GOT3 (cell line): ENCODE measurements around the gene FEN1.
A peak's percentile ranks its signal among the peaks of the same experiment; 100 is the strongest.

Experiments
- DNase-seq: peaks from one replicate; lab custom pipeline; 2025; ENCODE audit warnings: mixed read lengths; lab: John Stamatoyannopoulos, UW

FEN1 gene

DNA sequence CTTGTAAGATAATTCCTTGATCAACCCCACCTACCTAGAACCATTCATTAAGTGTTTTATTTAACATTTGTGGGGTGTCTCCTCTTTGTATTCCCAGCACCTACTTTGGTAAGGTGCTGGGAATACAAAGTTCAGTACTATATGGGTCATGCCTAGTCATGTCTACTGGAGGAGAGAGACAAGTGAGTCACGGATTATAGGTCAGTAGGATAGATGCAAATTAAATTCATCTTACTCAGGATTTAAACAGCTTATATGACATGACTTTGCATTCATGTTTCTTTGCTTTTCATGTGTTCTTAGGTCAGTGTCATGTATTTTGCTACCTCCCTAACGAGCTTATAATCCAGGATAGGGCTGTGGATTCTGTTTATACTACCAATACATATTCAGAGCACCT, 27.5 kb downstream of the FEN1 start:
- DNase-seq: no peak

DNA sequence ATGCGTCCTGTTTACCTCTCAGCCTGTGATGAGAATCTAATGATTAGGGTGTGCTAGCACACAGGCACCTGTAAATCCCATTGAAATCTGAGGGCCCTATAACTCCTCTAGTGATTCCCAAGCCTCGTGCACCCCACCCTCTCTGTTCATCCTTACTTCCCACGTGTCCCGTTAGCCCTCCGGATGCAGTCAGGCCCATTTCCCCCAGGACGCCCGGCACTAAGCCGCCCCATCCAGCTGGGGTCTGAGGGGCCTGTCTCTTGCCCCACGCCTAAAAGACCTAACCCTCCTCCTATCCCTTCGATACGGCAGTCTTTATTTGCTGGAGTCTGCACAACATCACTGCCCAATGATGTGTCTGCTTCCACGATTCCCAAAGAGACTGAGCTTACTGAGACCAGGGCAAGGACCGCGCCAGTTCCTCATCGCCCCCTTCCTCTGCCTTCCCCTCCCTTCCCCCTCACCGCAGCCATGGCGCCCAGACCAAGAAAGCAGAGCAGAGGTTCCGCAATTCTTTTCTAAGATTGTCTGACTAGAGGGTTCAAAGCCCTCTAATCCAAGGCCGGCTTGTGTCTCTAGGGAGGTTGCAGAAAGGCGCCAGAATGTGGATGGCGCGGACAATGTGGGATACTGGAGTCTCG, 34.3 kb downstream of the FEN1 start:
- no peak for DNase-seq

DNA sequence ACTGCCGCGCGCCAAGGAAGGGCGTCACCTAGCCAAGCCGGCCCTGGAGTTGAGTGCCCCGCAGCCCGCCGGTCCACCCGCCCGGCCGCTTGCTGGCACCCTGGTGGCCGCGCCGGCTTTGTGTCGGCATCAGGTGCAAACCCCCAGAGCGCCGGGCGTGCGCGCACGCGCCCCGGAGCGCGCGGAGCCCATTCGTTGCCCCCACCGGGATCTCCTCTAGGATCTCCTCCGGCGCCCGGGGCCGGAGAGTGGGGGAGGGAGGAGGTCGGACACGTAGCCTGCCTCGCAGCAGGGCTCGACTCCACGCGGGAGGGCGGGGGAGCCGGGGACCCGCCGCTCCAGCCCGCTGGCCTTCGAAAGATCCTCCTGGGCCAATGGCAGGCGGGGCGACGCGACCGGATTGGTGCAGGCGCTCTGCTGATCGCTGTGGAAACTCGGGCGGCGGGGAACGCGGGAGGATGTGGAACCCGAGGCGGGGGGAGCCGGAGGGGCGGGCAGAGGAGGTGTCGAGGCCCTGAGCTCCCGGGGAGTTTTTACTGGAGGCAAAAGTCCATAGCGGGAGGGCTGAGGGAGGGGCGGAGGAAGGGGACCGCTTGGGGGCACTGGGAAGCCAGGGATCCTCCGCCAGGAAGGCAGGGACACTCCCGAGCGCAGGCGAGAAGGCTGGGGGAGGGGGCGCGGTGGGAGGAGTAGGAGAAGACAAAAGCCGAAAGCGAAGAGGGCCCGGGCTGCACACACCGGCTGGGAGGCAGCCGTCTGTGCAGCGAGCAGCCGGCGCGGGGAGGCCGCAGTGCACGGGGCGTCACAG, 35.1 kb downstream of the FEN1 start, which contains the start of gene FADS2:
Gene FADS2 (plus strand): TSS at position 730 of the 808 bp plus-strand sequence. CDS start 91 bp downstream, outside the sequence.
- DNase-seq: peak; percentile 52

DNA sequence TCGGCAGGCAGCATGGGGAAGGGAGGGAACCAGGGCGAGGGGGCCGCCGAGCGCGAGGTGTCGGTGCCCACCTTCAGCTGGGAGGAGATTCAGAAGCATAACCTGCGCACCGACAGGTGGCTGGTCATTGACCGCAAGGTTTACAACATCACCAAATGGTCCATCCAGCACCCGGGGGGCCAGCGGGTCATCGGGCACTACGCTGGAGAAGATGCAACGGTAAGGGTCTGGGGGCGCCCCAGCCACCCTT, 35.6 kb downstream of the FEN1 start:
- no peak for DNase-seq

DNA sequence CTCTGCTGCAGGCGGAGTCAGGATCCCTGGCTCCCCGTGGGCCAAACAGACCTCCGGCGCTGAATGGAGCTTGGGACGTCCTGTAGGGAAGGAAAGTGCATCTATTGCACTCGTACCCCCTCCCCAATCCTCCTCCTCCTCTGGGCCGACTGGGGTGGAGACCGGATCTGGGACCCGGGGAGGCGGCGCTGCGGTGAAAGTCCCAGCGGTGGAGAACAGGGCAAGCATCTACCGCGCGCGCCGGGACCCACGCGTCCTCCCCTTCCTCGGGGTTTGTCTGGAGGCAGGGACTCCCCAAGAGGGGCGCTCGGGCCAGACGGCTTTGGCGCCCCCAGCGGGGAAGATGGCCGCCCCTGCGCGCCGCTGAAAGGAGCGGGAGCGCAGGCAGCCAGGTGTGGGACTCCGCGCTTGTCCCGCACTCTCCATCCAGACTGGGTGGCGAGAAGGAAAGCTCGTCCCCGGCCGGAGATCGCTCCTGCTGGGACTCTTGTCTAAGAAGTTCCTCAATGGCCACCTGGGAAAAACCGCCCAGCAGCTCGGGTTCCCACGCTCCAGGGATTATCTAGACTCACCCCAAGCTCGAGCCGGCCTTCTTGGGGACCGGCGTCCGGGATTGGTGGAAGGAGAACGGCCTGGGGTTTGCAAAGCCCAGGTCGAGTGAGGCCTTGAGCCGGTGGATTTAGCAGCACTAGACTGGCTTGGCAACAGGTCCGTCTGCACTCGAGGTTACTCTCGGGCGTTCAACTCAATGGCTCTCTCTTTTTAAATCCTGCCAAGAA, 36.1 kb downstream of the FEN1 start:
- DNase-seq: no peak

DNA sequence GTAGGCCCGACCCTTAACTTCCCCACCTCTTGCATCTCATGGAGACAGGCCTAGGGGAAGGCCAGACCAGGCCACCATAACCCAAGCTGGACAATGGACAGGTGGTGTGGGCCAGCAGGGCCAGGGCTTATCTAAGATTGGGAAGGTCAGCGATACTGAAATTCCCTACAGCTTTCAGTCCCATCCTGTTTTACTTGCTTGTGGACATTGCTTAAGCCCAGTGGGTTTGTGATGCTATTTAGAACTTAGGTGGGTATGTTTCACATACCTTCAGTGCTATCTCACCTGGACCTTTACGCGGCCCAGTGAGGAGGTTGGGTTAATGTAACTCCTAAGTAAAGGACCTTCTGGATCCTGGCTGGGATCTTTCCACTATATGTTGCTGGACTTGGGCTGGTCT, 37.1 kb downstream of the FEN1 start:
- no peak for DNase-seq

DNA sequence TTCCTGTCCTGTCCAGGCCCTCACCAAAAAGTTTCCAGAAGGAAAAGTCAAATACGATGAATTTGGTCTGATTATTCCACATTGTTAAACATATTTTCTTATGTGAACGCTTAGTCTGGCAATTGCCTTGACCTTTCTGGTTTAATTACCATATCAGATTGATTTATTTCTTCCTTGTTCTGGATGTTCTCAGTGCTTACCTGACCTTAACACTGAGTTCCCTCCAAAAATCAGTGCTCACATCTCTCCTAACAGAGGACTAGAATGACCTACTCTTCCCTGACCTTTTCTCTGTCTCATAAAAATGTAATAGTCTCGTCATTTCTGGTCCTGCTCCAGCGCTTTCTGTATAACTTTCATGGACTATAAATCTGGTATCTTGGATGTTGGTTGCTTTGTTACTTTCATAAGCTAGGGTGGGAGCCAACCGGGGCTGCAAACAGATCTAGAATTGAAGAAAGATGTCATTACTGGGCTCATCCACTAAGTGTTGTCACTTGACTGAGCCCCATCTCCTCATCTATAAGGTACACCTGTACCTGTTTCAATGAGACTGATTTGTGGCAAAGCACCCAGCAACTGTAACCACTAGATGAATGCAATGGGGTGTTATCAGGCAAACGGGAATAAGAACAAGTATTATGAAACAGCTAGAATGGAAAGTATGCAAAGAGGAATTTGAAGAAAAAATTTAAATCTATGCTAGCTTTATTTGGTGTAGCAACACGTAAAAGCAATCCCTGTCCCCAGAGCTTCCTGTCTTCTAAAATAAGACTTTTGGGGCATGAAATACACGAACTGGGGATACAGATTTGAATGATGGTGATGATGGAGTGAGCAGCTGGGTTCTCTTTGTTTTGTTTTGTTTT, 37.8 kb downstream of the FEN1 start:
- no peak for DNase-seq

DNA sequence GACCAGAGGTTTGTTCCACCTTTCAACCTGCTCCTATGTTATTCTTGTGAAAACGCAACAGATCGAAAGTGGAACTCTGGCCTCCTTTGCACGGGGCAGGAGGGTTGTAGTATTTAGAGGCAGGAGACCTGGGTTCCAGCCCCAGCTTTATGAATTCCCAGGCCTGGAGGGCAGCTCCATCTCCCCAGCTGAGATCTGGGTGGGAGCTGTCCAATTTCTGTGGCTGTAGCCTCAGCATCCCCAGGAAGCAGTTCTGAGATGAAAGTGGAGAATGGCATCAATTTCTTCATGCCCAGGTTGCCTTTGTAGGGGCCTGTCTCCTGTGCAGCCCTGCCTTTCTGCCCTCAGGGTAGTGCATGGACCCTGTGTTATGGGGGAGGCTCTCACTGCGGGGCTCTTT, 39.5 kb downstream of the FEN1 start:
- DNase-seq: no peak

DNA sequence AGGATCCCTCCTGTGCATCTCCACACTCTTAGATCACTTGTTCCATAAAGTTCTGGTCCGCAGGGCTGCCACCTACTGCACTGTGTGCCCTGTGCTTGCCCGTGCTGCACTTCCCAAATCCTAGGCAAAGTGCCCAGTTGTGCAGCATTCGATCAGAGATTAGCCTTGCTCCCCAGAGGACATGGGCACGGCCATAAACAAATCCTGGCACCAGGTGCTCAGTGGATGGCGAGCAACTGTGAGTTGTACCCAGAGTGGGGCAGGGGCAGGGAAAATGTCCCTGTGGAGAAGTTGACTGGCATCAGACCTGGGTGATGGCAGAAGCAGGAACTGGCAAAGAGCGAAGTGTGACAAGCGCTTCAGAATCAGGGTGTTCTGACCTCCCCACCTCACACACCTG, 40.0 kb downstream of the FEN1 start:
- DNase-seq: no peak

DNA sequence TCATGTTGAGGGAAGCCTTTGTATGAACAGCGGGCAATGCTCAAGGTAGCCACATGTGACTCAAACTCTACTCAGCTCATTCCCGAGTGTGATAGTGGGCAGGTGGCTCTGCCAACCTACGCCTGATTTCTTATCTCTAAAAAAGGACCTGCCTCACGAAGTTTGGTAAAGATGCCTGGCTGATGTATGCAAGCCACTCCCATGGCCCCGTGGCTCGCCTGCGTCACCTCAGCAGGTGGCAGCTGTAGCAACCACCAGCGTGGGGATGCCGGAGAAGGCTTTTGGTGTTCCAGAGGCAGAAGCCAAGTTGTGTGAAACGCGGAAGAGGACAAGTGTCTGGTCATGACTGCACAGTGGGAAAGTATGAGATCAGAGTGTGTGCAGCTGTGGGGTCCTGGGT, 40.8 kb downstream of the FEN1 start:
- no peak for DNase-seq

DNA sequence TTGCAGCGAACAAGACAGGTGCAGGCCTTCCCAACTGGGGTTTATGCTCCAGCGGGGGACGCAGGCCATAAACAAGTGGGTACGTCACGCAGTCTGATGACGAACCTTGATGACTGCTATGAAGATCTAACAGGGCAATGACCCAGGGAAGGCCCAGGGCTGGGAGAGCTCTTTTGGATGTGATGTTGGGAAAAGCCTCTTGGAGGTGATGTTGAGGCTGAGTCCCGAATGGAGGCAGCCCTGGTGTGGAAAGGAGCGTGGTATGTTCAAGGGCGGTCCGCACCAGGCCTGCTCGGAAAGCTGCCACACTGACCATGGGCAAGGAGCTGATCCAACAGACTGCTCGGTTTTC, 41.2 kb downstream of the FEN1 start:
- DNase-seq: no peak

DNA sequence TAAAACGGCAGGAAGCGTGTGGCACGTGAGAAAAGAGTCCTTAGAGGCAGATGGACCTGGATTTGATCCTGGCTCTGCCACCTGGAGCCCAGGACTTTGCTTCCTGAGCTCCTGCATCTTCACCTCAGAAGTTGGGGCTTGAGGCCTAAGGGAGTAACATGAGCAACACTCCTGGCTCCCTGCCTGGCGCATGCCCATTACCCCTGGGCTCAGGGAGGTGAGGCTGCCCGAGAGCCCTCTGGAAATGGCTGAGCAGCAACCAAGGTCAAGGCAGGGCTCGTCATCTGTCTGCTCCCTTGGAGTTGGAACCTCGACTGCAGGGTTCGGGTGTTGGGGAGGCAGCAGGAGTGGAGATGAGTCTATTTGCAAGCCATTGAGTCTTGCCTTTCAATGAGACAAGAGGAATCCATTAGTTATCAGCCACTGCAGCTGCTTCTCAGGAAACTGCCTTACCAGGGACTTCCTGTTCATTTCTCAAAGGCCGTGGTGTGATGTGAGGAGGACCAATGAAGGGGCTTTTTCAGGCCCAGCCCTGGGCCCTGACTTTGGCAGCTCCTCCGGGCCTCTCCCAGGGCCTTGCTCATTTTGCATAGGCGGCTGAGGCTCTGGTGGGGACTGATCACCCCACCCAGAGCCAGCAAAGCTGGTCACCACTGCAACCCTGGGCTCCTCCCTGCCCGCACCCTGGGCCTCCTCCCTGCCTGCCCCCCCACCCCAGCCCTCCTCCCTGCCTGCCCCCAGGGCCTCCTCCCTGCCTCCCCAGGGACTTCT, 41.8 kb downstream of the FEN1 start:
- no peak for DNase-seq

DNA sequence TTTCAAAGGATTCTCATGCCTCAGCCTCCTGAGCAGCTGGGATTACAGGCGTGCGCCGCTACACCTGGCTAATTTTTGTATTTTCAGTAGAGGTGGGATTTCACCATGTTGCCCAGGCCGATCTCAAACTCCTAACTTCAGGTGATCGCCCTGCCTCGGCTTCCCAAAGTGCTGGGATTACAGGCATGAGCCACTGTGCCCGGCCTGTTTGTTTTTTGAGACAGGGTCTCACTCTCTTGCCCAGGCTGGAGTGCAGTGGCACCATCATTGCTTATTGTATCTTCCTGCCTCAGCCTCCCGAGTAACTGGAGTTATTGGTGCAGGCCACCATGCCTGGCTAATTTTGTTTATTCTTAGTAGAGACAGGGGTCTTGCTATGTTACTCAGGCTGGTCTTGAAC, 43.5 kb downstream of the FEN1 start:
- DNase-seq: no peak

DNA sequence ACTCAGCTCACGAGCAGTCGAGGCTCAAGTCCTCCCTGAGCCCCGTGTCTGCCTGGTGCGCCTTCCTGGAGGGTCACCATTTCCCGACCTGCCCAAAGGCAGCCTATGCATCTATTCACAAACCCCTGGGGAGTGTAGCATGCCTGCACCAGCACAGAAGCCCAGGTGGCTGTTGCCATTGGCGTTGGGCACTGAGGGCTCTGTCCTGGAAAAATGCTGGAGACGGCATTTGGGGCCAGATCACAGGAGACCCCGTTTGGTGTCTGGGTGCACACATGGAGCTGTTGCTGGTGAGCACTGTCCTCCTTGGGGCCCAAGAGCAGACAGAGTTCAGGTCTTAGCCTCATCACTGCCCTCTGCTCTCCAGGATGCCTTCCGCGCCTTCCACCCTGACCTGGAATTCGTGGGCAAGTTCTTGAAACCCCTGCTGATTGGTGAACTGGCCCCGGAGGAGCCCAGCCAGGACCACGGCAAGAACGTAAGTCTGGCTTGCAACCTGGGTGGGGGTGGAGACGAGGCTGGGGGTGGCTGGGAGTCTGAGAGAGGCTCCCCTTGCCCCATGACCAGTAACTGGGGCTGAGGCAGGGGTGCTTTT, 44.8 kb downstream of the FEN1 start:
- DNase-seq: no peak

DNA sequence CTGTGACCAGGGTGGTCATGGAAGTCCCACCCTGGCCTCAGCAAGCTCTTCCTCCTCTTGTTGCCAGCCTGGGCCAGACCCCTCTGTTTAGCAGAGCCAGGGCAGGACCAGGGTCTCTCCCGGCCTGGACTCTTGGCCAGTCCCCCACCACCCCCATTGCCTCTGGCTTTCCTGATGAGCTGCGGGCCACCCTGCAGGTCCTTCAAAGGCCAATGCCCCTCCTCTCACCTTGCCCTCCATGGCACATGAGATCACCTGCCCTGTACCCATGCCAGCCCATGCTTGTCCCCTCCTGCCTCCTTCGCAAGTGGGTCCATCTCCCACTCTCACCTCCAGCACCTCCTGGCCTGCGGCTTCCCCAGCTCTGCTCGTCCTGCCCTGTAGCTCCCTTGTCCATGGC, 45.8 kb downstream of the FEN1 start:
- no peak for DNase-seq

DNA sequence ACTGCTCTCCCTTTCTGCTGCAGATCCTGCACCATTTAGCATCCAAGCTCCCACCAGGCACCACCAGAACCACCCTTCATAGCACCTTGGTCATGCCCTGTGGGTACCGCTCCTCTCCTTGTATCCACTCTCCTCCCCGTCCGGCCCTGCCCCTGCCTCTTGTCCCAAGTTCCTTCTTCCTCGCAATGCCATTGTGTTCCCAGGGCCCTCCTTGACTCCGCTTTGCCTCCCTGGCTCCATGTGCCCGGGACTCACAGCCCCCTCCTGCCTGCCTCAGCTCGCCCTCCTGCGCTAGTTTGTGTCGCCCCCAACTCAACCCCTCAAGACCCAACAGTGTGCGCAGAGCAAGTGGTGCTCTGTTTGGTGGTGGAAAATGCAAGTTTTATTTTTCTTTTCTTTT, 46.2 kb downstream of the FEN1 start:
- DNase-seq: no peak

DNA sequence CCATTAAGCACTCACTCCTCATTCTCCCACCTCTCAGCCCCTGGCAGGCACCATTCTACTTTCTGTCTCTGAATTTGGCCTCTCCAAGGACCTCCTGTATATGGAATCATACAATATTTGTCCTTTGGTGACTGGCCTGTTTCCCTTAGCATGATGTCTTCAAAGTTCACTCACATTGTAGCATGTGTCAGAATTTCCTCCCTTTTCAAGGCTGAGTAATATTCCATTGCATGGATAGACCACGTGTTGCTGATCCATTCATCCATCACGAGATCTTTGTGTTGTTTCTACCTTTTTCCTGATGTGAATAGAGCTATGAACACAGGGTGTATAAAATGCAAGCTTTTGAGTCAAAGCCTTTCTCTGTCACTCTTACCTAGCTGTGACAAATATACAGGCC, 47.0 kb downstream of the FEN1 start:
- no peak for DNase-seq

DNA sequence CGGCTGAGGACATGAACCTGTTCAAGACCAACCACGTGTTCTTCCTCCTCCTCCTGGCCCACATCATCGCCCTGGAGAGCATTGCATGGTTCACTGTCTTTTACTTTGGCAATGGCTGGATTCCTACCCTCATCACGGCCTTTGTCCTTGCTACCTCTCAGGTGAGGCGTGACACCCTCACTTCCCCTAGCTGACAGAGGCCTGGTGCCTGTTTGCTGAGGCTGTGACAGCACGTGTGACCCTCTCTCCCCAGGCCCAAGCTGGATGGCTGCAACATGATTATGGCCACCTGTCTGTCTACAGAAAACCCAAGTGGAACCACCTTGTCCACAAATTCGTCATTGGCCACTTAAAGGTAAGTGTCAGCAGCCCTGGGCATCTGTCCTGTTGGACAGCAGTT, 47.7 kb downstream of the FEN1 start:
- no peak for DNase-seq

DNA sequence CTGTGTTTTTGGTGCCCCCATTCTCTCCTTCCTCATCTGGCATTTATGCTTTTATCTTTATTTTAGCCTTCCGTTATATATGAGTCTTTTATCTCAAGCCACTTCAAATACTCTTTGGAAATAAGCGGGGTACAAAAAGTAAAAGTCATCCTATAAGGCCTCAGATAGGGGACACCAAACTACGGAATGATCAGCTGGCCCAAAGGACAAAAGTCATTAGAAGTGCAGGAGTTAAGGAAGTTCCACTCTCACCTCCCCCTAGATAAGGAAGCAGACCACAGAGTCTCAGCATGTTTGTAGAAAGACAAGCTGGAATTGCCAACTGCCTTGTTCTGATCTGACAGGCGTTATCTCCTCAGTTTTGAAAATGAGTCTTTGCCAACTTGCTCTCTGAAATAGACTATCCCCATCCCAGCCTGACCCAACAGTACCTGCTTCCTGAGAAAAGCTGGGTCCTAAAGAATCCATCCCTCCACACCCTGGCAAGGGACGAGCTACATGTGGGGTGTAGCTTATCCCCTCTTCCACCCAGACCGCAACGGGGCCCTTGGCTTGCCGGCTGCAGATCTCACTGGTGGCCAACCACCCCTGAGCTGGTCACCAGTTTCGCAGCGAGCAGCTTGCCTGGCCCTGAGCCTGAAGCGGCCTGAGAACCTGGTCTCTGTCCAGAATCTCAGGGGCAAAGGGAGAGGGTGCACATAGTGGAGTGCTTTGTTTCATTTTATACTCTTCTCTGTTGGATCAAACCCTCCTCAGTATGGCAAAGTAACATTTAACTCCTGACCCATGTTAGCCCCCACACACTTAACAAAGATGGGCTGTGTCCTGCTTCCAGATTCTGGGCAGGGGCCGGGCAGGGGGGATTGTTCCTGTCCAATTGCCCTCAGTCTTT, 49.2 kb downstream of the FEN1 start:
- DNase-seq: no peak

DNA sequence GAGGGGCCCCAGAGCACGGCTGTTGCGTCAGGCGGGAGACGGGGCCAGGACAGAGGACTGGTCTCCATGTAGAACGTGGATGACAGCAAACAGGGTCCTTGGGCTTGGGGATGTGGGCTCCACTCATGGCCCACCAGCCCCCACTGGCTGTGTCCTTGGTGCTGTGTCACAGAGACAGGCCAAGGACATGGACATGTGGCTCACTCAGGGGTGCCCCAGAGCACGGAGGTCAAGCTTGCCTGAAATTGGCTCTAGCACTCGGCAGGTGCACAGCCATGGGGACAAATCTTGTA, 49.8 kb downstream of the FEN1 start:
- DNase-seq: no peak
